ENCODE results near the gene BCL11B. TPM values are rescaled to one million over a fixed set of nuclear protein-coding genes. Genes with fewer than 3 reads are reported as not detected.

BCL11B gene
- total RNA-seq, 4 donors from 2014 or later: under 0.01 to 1.1 (median 0.39) TPM

GRCh38 chr14:99208318-99208717 is 63.7 kb downstream of the BCL11B start:
- WGBS, 2 donors (ENCODE audit: low coverage in 1 of 2): 89% methylated on average over 3 of the region's 9 CpGs; no CpG with 5 or more reads in 1 of the 2 donors

DNA sequence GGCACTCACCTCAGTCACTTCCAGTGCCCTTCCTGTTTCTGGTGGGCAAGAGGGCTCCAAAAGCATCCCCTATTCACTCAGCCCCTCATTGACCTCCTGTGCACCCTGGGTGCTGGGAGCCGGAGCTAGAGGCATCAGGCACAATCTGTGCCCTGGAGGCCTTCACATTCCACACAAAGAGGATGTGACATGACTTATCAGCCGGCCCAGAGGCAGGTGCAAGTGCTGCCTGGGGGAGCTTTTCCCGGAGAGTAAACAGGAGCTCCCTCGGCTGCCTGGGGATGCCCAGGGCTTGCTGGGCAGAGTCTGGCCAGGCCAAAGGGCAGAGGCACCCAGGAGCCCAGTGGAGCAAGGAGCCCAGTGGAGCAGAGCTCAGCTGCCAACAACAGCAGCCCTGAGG is 64.5 kb downstream of the BCL11B start:
- TF ChIP-seq POLR2AphosphoS5 (IDR thresholded peaks at IDR 0.05) (no peak), POLR2A (IDR thresholded peaks at IDR 0.05) (no peak), EP300 (IDR thresholded peaks at IDR 0.05) (no peak)
- TF ChIP-seq, protein P1, sequence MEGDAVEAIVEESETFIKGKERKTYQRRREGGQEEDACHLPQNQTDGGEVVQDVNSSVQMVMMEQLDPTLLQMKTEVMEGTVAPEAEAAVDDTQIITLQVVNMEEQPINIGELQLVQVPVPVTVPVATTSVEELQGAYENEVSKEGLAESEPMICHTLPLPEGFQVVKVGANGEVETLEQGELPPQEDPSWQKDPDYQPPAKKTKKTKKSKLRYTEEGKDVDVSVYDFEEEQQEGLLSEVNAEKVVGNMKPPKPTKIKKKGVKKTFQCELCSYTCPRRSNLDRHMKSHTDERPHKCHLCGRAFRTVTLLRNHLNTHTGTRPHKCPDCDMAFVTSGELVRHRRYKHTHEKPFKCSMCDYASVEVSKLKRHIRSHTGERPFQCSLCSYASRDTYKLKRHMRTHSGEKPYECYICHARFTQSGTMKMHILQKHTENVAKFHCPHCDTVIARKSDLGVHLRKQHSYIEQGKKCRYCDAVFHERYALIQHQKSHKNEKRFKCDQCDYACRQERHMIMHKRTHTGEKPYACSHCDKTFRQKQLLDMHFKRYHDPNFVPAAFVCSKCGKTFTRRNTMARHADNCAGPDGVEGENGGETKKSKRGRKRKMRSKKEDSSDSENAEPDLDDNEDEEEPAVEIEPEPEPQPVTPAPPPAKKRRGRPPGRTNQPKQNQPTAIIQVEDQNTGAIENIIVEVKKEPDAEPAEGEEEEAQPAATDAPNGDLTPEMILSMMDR (IDR thresholded peaks at IDR 0.05): no peak
- Histone ChIP-seq H3K9me3 (no peaks in the 10 kb centered on the region), H3K27ac (no peak overlapping the region), H3K27me3 (no peaks in the 10 kb centered on the region), H3K4me1 (no peaks in the 10 kb centered on the region), H3K36me3 (no peaks in the 10 kb centered on the region), H3K4me3 (no peak overlapping the region)
- WGBS, 2 donors (ENCODE audit: low coverage in 1 of 2): no CpG with 5 or more reads among the region's 4 CpGs
- no peak for ATAC-seq

More at GRCh38 chr14:99208318-99208717, 63.7 kb downstream of the BCL11B start:
- no peaks in the 10 kb centered on the region for H3K9me3 ChIP-seq
- ATAC-seq: no peak
- TF ChIP-seq POLR2AphosphoS5 (IDR thresholded peaks at IDR 0.05) (no peak), POLR2A (IDR thresholded peaks at IDR 0.05) (no peak)
- no peak overlapping the region for H3K4me3 ChIP-seq
- H3K27ac ChIP-seq: no peak overlapping the region
- no peaks in the 10 kb centered on the region for H3K27me3 ChIP-seq
- H3K4me1 ChIP-seq: no peaks in the 10 kb centered on the region
- H3K36me3 ChIP-seq: no peaks in the 10 kb centered on the region

- Histone ChIP-seq H3K36me3 (no peaks in the 10 kb centered on the region), H3K4me1 (no peaks in the 10 kb centered on the region), H3K4me3 (no peak overlapping the region), H3K27ac (no peak overlapping the region), H3K27me3 (no peaks in the 10 kb centered on the region), H3K9me3 (no peaks in the 10 kb centered on the region)
- no peak for ATAC-seq
- WGBS, 2 donors (ENCODE audit: low coverage in 1 of 2): 93% methylated on average over 4 of the region's 4 CpGs; no CpG with 5 or more reads in 1 of the 2 donors
- TF ChIP-seq POLR2AphosphoS5 (IDR thresholded peaks at IDR 0.05) (no peak), EP300 (IDR thresholded peaks at IDR 0.05) (no peak)
These were observed 65.9 kb downstream of the BCL11B start for GRCh38 chr14:99206090-99206489.

DNA sequence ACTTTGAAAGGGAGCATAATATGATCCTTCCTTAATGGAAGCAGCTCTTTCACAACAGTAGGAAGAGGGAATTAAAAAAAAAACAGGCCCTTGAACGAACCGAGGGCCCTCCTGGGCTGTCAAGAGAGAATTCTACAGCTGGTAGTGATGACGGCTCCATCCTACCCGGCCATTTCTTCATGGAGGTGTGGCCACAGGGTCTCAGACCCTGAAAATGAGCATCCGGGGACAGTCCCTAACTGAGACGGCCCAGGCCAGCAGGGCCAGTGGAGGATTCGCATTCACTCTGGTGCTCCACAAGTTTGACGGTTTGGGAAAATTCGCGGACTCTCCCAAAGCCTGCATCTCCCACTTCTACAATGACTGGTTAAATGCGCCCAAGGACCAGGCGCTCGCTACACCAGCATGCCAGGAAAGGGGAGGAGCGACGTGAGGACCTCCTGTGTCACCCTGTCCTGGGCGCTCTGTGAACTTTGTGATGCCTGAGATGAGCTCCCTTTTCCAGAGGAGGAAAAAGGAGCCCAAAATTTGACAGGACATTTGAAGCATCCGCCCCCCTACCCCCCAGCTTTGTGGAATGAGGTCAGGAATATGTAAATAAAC is 66.8 kb downstream of the BCL11B start:
- 33 to 73% methylated on average over 1 to 5 of the region's 17 CpGs for WGBS, 2 donors (ENCODE audit: low coverage in 1 of 2)
- no peaks in the 10 kb centered on the region for H3K36me3 ChIP-seq
- no peak for ATAC-seq
- no peaks in the 10 kb centered on the region for H3K9me3 ChIP-seq
- no peaks in the 10 kb centered on the region for H3K4me1 ChIP-seq
- no peaks in the 10 kb centered on the region for H3K27me3 ChIP-seq
- H3K4me3 ChIP-seq: no peak overlapping the region
- no peak for TF ChIP-seq EP300 (IDR thresholded peaks at IDR 0.05)
- TF ChIP-seq POLR2A (IDR thresholded peaks at IDR 0.05): no peak
- no peak overlapping the region for H3K27ac ChIP-seq

GRCh38 chr14:99203801-99204200 is 68.2 kb downstream of the BCL11B start:
- Histone ChIP-seq H3K4me3 (no peak overlapping the region), H3K4me1 (no peaks in the 10 kb centered on the region), H3K27ac (no peak overlapping the region), H3K27me3 (no peaks in the 10 kb centered on the region), H3K36me3 (no peaks in the 10 kb centered on the region), H3K9me3 (no peaks in the 10 kb centered on the region)
- ATAC-seq: no peak
- no peak for TF ChIP-seq POLR2A (IDR thresholded peaks at IDR 0.05)
- TF ChIP-seq EP300 (IDR thresholded peaks at IDR 0.05): no peak
- TF ChIP-seq, protein P1 (IDR thresholded peaks at IDR 0.05): no peak
- no peak for TF ChIP-seq POLR2AphosphoS5 (IDR thresholded peaks at IDR 0.05)
- WGBS, 2 donors (ENCODE audit: low coverage in 1 of 2): 100% methylated on average over 3 of the region's 8 CpGs; no CpG with 5 or more reads in 1 of the 2 donors

DNA sequence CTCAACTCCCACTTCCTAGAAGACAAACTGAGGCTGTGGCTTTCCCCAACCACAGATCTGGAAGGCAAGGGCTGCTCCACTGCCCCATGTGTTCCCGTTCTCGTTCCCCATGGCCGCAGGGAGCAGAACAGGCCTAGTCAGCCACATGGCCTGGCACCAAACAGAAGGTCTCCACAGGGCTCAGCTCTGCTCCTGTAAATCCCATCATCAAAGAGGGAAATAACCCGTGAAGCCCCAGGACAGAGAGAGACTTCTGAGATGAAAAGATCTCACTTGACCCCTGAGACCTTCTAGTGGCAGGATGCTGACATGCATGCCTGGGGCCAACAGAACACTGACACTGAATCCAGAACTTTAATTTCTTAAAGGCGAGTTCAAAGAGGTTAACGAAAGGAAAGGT is 68.9 kb downstream of the BCL11B start:
- H3K27ac ChIP-seq: no peak overlapping the region
- no peak for ATAC-seq

DNA sequence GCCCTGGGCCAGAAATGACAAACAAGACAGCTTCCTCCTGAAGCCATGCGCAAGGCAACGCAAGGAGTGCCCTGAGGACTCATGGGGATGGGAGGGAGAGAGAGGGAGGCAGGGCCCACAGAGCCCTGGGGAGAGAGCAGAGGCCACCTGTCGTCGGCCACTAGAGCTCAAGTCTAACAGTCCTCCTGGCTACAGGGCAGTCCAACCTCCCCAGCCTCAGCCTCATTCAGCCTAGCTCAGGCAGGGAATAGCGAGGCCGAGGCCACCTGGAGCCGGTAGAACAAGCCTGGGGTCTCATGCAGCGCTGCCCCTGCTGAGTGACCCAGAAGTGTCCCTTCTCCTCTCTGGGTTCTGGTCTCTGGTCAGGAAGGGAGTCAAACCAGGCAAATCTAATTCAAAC is 69.5 kb downstream of the BCL11B start:
- WGBS, 2 donors (ENCODE audit: low coverage in 1 of 2): no CpG with 5 or more reads among the region's 8 CpGs
- ATAC-seq: no peak
- no peaks in the 10 kb centered on the region for H3K36me3 ChIP-seq
- no peaks in the 10 kb centered on the region for H3K9me3 ChIP-seq
- H3K27me3 ChIP-seq: no peaks in the 10 kb centered on the region
- no peak overlapping the region for H3K4me3 ChIP-seq
- H3K4me1 ChIP-seq: no peaks in the 10 kb centered on the region
- H3K27ac ChIP-seq: no peak overlapping the region
- TF ChIP-seq POLR2AphosphoS5 (IDR thresholded peaks at IDR 0.05): no peak

More for the DNA sequence above, 68.9 kb downstream of the BCL11B start:
- H3K4me3 ChIP-seq: no peak overlapping the region
- WGBS, 2 donors (ENCODE audit: low coverage in 1 of 2): 87 to 94% methylated on average over 2 to 3 of the region's 6 CpGs
- no peaks in the 10 kb centered on the region for H3K36me3 ChIP-seq
- H3K27me3 ChIP-seq: no peaks in the 10 kb centered on the region
- H3K4me1 ChIP-seq: no peaks in the 10 kb centered on the region
- TF ChIP-seq POLR2AphosphoS5 (IDR thresholded peaks at IDR 0.05): no peak
- TF ChIP-seq EP300 (IDR thresholded peaks at IDR 0.05): no peak
- no peak for TF ChIP-seq POLR2A (IDR thresholded peaks at IDR 0.05)
- H3K9me3 ChIP-seq: no peaks in the 10 kb centered on the region

All from gastroesophageal sphincter (tissue), 4 donors.